ENCODE results near the gene VEZT.
"Not testable (repeated sequence)": the region's sequence is repeated elsewhere in the genome, so short reads cannot be mapped to it uniquely, and the experiment has no call there.

The VEZT gene

DNA sequence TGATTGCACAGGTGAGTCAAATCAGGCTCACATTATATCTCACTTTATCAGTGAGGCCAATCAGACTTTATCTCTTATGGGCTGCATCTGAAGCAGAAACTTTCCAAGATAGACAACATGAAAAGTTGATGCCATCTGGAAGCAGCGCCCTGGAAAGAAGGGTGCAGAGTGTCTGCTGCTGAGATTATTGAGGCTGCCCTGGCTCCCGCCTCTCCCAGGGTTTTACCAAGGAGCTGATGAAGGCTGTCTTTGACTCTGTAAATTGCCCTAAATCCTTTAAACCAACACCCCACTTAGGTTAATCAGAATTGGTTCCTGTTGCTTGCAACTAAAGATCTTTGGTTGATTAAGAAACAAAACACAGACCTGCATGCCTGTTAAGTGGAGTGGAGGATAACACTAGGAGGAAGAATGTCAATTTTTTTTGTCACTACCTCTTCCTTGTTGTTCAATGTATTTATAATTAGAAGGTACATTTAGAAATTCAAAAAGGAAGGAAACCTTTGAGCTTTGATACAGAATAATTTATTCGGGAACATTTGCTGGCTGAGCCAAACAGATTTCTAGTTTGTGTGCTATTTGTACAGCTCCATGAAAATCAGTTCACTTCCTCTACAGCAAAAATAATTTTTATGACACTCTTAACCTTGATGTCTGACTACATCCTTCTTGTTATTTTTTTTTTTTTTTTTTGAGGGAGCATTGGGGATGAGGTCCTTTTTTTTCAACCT is 104.1 kb downstream of the VEZT start:
- no peak for DNase-seq

DNA sequence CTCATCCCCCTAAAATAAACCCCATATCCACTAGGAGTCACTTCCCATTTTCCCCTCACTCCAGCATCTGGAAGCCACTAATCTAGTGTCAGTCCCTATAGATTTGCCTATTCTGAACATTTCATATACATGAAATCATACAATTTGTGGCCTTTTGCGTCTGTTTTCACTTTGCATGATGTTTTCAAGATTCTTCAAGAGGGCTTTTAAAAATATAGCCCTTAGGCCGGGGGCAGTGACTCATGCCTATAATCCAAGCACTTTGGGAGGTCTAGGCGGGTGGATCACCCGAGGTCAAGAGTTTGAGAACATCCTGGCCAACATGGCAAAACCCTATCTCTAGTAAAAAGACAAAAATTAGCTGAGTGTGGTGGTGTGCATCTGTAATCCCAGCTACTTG is 104.7 kb downstream of the VEZT start:
- no peak for DNase-seq

DNA sequence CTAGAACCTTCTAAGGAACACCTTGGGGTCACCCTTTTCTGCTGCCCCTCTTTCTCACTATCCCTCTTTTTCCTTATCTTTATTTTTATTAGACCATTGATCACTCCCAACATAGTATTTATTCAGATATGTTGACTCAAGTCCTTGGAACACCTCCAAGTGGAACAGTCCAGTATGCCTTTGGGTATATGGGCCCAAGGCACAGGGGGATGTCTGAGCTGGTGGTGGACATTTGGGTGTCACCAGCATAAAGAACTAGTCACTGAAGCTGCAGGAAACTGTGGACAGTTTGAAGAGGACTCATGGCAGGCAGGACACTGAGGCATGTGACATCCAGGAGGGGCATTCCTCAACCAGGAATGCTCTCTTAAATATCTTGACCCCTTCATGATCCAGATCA is 105.6 kb downstream of the VEZT start:
- DNase-seq: no peak

DNA sequence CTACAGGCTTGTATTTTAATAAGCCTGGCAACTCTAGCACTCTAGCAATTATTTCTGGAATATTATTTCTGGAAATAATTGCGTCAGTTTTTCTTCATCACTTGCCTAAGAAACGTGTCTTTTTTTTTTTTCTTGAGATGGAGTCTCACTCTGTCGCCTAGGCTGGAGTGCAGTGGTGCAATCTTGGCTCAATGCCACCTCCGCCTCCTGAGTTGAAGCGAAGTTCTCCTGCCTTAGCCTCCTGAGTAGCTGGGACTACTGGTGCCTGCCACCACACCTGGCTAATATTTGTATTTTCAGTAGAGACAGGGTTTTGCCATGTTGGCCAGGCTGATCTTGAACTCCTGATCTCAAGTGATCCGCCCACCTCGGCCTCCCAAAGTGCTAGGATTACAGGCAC is 106.6 kb downstream of the VEZT start:
- not testable (repeated sequence) for DNase-seq

GRCh38 chr12:95325501-95325900 is 107.9 kb downstream of the VEZT start:
- DNase-seq: no peak

GRCh38 chr12:95326445-95326844 is 108.8 kb downstream of the VEZT start:
- no peak for DNase-seq

- no peak for DNase-seq
Measured at GRCh38 chr12:95326855-95327254, 109.2 kb downstream of the VEZT start.

DNA sequence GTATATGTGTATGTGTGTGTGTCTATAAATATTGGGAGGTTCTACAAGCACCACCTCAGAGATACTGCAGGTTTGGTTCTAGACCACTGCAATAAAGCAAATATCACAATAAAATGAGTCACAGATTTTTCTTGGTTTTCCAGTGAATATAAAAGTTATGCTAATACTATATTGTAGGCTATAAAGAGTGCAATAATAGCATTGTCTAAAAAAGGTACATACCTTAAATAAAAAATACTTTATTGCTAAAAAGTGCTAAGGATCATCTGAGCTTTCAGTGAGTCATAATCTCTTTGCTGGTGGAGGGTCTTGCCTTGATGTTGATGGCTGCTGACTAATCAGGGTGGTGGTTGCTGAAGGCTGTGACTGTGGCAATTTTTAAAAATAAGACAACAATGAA is 111.1 kb downstream of the VEZT start:
- DNase-seq: no peak

GRCh38 chr12:95335948-95336347 is 118.3 kb downstream of the VEZT start:
- DNase-seq: no peak

- DNase-seq: peak; percentile 91
Measured at GRCh38 chr12:95336387-95337067, 118.9 kb downstream of the VEZT start.

DNA sequence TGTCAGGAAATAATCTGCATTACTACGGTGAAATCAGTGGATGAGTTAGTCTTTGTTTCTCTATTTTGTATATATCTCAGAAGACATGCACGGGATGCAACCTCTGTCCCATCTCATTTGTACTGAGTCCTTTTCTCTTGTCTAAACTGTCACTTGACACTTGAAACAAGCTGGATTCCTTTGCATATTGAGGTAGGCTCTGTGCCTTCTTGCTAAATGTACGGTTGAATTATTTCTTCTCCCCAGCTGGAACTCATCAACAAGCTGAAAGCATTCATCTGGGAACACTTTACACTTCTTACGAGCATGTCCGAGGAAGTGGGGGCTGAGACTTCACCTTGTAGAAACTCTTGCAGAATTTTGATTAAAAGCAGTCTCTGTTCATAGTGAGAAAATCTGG is 119.5 kb downstream of the VEZT start:
- DNase-seq: no peak

GRCh38 chr12:95339086-95339788 is 121.6 kb downstream of the VEZT start:
- DNase-seq: no peak

DNA sequence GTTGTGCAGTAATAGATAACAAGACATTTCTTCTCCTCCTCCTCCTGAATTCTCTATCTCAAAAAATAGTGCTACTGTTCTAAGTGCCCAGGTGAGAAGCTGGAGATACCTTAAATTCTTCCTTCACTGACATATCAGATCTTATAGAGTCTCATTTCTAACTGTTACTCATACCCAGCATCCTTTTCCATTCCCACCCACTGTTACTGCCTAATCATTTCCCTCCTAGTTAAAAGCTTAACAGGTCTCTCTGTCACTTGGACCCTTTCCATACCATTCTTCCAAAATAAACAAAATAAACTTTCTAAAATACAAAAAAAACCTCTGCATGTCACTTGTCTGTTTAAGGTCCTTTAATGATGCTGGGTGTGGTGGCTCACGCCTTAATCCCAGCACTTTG is 124.4 kb downstream of the VEZT start:
- no peak for DNase-seq

DNA sequence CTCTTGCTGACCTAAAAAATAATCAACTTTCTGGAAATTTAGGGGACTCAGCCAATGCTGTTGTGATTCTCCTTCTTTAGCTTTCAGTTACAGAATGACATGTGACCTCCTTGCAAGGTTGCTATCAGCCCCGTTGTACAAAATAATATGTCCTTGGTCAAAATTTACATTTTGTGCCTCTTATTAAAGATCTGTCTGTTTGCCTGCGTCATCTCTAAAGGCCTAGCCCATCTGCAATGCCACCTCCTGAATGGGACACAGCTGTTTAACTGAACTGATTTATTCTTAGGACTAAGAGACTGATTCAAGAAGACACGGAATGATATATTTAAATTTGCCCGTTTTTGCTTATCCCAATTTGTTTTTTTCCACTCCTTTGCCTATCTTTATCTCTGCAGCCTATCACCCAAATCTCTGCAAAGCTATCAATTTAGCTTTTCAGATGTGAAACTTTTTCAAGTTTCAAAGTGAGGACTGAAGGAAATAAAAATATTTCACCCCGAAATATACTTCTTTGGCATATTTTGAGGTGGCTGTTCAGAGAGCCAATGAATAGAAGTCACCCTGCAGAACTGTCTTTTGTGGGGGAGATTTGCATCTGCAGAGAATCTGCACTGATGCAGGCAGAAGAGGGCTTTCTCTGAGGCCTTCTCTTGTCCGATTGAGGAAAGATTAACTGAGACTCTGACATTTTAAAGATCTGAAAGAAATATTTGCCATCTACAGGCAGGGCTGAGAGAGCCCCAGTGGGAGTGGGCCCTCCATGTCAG is 126.0 kb downstream of the VEZT start:
- no peak for DNase-seq

DNA sequence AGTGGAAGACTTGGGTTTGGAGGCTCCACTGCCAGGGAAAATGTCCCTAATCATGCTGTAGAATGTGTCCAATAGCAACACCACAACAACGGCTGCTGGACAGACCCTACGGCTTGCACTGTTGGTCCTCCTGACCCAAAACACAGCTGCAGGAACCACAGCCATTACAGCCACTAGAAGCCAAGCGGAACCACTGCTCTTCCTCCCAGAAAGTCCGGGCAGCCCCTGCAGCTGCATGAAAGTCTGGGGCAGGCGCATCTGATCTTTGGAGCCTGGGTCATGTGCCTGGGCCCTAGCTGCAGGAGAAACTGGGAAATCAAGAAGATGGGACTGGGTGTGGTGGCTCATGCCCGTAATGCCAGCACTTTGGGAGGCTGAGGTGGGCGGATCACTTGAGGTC is 131.7 kb downstream of the VEZT start:
- no peak for DNase-seq

GRCh38 chr12:95351748-95352147 is 134.1 kb downstream of the VEZT start:
- DNase-seq: no peak

Data from retina (tissue), 1 donor.